SKM-1 (cell line): Measurements from ENCODE around the gene PTCRA.
A peak's percentile ranks its signal among the peaks of the same experiment; 100 is the strongest.
"Not testable (repeated sequence)": the region's sequence is repeated elsewhere in the genome, so short reads cannot be mapped to it uniquely, and the experiment has no call there.

Source experiments
- DNase-seq: peaks from one replicate; lab custom pipeline; 2025; ENCODE audit not compliant: unreplicated experiment; lab: John Stamatoyannopoulos, UW

PTCRA gene, protein sequence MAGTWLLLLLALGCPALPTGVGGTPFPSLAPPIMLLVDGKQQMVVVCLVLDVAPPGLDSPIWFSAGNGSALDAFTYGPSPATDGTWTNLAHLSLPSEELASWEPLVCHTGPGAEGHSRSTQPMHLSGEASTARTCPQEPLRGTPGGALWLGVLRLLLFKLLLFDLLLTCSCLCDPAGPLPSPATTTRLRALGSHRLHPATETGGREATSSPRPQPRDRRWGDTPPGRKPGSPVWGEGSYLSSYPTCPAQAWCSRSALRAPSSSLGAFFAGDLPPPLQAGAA

GRCh38 chr6:42915732-42916131 is at the start of gene PTCRA:
TSS of gene PTCRA (plus strand) at chr6:42916053. CDS start at chr6:42916070, 17 bp downstream.
- no peak for DNase-seq

GRCh38 chr6:42870145-42870936 is 45.5 kb upstream of the PTCRA start:
- DNase-seq: no peak

- no peak for DNase-seq
Measured at GRCh38 chr6:42871711-42872110, 44.1 kb upstream of the PTCRA start.

- no peak for DNase-seq
Measured at GRCh38 chr6:42873313-42873712, 42.5 kb upstream of the PTCRA start.

- DNase-seq: no peak
Measured at GRCh38 chr6:42877695-42878094, 38.2 kb upstream of the PTCRA start.

DNA sequence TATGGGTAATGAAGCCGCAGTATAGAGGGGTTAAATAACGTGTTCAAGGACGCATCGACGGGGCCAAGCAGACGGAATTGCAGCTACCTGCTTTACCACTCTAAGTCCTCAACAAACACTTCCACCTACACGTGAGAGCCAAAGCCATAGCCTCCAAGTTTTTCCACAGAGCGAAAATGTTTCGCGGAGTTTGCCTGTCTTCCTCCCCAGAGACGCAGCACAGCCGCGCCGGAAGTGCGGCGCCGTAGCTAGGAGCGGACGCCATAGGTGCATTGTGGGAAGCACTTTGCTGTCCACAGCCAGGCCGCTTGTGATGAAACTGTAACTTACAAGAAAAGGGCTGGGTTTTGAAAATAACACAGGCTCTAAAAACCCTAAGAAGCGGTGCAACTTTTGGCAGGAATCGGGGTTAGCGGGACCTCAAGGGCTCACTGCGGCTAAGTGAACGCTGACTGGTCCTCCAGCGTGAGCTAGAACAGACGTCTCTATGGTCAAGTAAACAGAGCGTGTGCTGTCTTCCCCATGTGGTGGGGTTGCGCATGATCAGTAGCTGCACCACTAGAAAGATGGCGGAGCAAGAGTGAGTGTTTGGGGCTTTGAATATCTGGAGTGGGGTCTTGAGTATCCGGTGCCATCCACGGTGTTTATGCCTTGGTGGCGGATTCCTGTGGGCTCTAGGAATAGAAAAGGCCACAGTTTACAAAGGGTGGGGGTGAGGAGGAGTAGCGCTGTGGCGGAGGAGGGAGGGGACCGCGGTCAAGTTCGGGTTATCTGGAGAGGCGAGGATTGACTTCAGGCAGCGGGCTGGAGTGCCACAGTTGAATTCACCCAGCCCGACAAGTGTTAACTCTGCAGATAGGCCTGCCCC is 36.2 kb upstream of the PTCRA start, which contains the start of gene RPL7L1:
RPL7L1 (plus strand) TSS at position 245 of the 868 bp plus-strand sequence; CDS start at position 540, 295 bp downstream.
- peak; percentile 79 for DNase-seq

GRCh38 chr6:42880240-42880817 is 35.5 kb upstream of the PTCRA start:
- DNase-seq: not testable (repeated sequence)

DNA sequence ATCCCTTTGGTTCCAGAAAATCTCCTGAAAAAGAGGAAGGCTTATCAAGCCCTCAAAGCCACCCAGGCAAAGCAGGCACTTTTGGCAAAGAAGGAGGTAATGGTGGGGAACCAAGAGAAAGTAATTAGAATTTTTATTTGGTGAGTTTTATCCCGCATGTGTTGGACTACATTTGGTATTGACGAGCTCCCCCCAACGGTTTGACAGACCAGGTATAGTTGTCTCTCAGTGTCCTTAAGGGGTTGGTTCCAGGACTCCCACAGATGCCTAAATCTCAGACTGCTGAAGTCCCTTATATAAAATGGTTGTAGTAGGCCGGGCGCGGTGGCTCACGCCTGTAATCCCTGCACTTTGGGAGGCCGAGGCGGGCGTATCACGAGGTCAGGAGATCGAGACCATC is 35.0 kb upstream of the PTCRA start:
- not testable (repeated sequence) for DNase-seq

DNA sequence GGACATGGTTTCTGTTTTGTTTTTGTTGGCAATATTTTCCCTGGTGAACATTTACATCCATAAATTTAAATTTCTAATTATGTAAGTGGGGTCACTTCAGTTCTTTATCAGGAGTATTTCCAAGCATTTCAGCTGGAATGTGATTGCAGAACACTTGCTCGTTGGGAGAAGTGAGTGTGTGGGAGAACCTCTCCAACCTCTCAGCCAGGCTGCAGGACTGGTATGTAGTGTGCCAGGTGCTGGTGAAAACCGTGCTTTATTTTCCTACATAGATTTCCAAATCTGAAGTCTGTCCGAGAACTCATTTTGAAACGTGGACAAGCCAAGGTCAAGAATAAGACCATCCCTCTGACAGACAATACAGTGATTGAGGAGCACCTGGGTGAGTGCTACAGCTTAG is 30.2 kb upstream of the PTCRA start:
- no peak for DNase-seq

GRCh38 chr6:42888201-42888600 is 27.7 kb upstream of the PTCRA start:
- not testable (repeated sequence) for DNase-seq

GRCh38 chr6:42889815-42890214 is 26.0 kb upstream of the PTCRA start:
- DNase-seq: no peak

DNA sequence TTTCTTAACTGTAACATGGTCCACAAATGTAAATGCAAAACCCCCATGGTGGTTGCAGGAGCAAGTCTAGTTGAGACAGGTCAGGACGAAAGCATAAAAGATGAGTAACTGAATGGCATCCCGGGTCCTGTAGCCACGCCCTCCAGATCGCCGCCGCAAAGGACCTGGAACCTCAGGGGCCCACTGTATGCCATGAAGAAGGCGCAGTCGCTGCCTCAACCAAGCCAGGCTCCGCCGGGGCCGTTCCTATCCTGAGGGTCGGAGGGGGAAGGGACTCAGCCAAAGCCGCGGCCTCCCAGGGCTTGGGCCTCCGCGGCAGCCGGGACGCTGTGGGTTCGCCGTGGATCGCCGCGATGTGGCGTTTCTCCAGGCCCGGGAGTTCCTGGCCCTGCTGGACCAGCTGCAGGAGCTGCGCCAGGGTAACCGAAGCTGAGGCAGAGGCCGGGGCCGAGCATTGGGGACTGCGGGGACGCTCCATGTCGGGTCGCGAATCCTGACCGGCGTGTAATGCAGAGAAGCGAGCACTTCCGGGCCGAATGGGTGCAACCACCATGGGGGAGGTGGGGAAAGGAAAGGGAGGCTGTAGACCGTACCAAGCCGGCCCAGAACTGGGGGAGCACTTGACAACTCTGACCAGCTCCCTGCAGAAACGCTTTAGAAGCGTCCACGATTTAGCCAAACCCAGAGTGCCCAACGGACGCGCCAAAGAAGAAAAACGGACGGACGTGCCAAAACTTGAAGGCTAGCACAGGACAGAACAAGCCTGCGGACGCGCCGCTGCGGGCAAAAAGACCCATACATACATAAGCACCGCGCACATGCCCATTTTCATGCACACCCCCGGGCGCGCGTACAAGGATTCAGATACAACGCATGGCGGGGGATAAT is 25.3 kb upstream of the PTCRA start:
- DNase-seq: peak; percentile 82

GRCh38 chr6:42891199-42891722 is 24.6 kb upstream of the PTCRA start:
- no peak for DNase-seq

DNA sequence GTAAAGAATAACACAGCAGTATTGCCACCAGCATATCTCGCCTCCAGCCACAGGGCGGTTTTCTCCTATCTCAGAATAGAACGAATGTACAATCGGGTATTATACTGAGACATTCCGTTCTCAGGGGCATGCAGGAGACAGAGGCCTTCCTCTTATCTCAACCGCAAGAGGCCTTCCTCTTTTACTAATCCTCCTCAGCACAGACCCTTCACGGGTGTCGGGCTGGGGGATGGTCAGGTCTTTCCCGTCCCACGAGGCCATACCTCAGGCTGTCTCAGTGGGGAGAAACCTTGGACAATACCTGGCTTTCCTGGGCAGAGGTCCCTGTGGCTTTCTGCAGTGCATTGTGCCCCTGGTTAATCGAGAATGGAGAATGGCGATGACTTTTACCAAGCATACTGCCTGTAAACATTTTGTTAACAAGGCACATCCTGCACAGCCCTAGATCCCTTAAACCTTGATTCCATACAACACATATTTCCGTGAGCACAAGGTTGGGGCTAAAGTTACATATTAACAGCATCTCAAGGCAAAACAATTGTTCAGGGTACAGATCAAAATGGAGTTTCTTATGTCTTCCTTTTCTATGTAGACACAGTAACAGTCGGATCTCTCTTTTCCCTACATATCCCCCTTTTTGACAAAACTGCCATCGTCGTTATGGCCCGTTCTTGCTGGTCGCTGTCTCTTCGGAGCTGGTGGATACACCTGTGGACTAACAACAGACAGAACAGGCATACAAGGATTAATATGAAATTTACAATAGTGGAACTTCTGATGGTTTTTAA is 21.6 kb upstream of the PTCRA start:
- DNase-seq: peak; percentile 33

DNA sequence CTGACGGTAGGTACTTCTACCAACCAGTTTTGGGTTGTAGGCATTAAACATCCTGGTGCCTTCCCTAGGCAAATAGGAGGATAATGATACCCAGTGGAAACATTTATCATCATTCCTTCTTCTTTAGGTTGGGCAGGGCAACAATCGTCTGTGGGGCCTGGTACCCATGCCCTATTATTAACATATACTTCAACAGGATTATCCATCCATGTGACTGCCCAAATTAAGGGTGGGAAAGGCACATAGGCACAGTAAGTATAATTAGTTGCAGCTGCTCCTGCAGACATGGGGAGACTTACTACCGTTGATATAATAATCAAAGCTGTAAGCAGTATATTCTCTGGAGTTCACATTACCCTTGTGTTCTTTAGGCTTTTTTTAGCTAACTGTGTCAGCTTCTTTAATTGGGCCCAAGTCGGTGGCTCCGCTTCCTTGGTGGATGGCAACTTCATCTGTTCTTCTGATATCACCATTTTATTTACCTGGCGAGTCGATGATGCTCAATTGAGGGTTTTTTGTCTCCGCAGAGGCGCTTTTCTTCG is 19.6 kb upstream of the PTCRA start:
- no peak for DNase-seq

DNA sequence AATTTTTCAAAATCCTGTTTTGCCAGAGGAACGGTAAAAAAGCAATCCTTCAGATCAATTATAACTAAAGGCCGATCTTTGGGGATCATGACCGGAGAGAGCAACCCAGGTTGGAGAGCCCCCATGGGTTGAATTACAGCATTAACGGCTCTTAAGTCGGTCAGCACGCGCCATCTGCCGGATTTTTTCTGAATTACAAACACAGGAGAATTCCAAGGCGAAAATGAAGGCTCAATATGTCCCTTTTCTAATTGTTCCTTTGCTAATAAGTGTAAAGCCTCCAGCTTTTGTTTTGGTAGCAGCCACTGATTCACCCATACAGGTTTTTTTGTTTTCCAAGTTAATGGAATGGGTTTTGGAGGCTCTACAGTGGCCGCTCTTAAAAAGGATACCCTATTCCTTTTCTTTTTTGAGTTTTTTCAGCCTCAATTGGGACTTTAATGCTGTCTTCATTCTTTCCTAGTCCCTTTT is 16.9 kb upstream of the PTCRA start:
- peak; percentile 40 for DNase-seq

DNA sequence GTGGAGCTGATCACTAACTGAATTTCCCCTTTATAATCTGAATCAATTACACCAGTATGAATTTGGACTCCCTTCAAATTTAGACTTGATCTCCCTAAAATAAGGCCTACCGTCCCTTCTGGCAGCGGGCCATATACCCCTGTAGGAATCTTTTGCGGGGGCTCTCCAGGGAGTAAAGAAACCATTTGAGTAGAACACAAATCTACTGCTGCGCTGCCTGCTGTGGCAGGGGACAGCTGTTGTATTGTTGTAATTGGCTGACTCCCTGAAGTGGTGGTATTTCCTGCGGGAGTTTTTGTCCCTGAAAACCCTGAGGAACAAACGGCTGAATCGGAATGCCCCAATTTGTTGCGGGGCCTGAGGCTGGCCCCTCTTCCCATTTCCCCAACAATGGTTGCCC is 16.0 kb upstream of the PTCRA start:
- DNase-seq: no peak

DNA sequence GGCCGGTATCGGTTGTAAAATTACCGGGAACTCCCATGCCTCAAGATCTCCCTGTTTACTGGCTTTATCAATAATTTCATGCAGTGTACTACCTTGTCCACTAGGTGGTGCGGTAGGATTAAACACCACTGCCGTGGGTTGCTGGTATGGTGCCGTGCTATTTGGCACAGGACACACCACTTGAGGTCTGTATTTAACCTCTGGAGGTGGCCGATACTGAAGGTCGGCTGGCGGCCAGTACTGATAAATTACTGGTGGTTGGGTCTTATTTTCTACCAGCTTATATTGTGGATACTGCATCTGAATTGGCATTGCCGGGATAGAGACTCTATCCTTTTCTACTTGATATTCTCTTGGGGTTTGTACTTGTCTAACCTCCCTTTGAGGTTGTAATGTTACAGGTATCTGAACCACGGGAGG is 14.3 kb upstream of the PTCRA start:
- DNase-seq: peak; percentile 16
